ENCODE data around the gene ZNF714.
"Not testable (repeated sequence)": the region's sequence is repeated elsewhere in the genome, so short reads cannot be mapped to it uniquely, and the experiment has no call there.

Gene ZNF714

GRCh38 chr19:21133633-21134032, 51.6 kb downstream of the ZNF714 start:
- DNase-seq = no peak

GRCh38 chr19:21134934-21135366, 52.9 kb downstream of the ZNF714 start:
- no peak for DNase-seq

GRCh38 chr19:21135433-21135832, 53.4 kb downstream of the ZNF714 start:
- DNase-seq = no peak

GRCh38 chr19:21138130-21138529, 56.1 kb downstream of the ZNF714 start:
- DNase-seq = no peak

GRCh38 chr19:21141006-21141405, 59.0 kb downstream of the ZNF714 start:
- not testable (repeated sequence) for DNase-seq

- DNase-seq = peak; percentile 83 to 97 (median 89)
These were observed 59.9 kb downstream of the ZNF714 start, which contains the start of gene ZNF431 for GRCh38 chr19:21141787-21142464. TSS of gene ZNF431 (plus strand) at chr19:21142040. CDS start at chr19:21142184, 144 bp downstream.

- no peak for DNase-seq
These were observed 61.4 kb downstream of the ZNF714 start for GRCh38 chr19:21143428-21143827.

GRCh38 chr19:21143854-21144253, 61.9 kb downstream of the ZNF714 start:
- no peak for DNase-seq

GRCh38 chr19:21147540-21147939, 65.5 kb downstream of the ZNF714 start:
- no peak for DNase-seq

- DNase-seq = no peak
These were observed 66.7 kb downstream of the ZNF714 start for GRCh38 chr19:21148681-21149080.

GRCh38 chr19:21149877-21150276, 67.9 kb downstream of the ZNF714 start:
- DNase-seq = no peak

- no peak for DNase-seq
These were observed 69.5 kb downstream of the ZNF714 start for GRCh38 chr19:21151460-21151859.

- DNase-seq = no peak
These were observed 76.6 kb downstream of the ZNF714 start for GRCh38 chr19:21158523-21159135.

- no peak for DNase-seq
These were observed 82.5 kb downstream of the ZNF714 start for GRCh38 chr19:21164541-21164940.

- no peak for DNase-seq
These were observed 84.4 kb downstream of the ZNF714 start for GRCh38 chr19:21166436-21166835.
